Measurements from ENCODE around the gene CBLN3.

Gene CBLN3

GRCh38 chr14:24415421-24416253, 13.8 kb downstream of the CBLN3 start:
- H3K36me3 ChIP-seq (ENCODE audit: insufficient read depth, low read length): peaks cover 15% of the 10 kb centered on the region
- DNase-seq (ENCODE audit: low read depth, low spot score): no peak
- H3K9me3 ChIP-seq (ENCODE audit: low read depth, low read length): no peaks in the 10 kb centered on the region
- no peak overlapping the region for H3K27ac ChIP-seq
- H3K4me3 ChIP-seq: no peak overlapping the region
- no peak overlapping the region for H3K9ac ChIP-seq (ENCODE audit: insufficient read length)
- TF ChIP-seq POLR2AphosphoS5 (IDR thresholded peaks at IDR 0.05; ENCODE audit: borderline replicate concordance, low read depth, low read length) (no peak), FOXP2 (optimal IDR thresholded peaks at IDR 0.05; ENCODE audit: control extremely low read depth, extremely low read length, insufficient read depth) (no peak), EZH2 (IDR thresholded peaks at IDR 0.05) (no peak)

- TF ChIP-seq EZH2 (IDR thresholded peaks at IDR 0.05) (no peak), FOXP2 (optimal IDR thresholded peaks at IDR 0.05; ENCODE audit: control extremely low read depth, extremely low read length, insufficient read depth) (no peak), POLR2AphosphoS5 (IDR thresholded peaks at IDR 0.05; ENCODE audit: borderline replicate concordance, low read depth, low read length) (no peak)
- H3K9me3 ChIP-seq (ENCODE audit: low read depth, low read length): no peaks in the 10 kb centered on the region
- no peak overlapping the region for H3K4me3 ChIP-seq
- H3K36me3 ChIP-seq (ENCODE audit: insufficient read depth, low read length): peaks cover 15% of the 10 kb centered on the region
- H3K27ac ChIP-seq: no peak overlapping the region
- no peak for DNase-seq (ENCODE audit: low read depth, low spot score)
- no peak overlapping the region for H3K9ac ChIP-seq (ENCODE audit: insufficient read length)
These were observed 14.6 kb downstream of the CBLN3 start for GRCh38 chr14:24414732-24415420.

- no peak for TF ChIP-seq EZH2 (IDR thresholded peaks at IDR 0.05)
- no peak for TF ChIP-seq FOXP2 (optimal IDR thresholded peaks at IDR 0.05; ENCODE audit: control extremely low read depth, extremely low read length, insufficient read depth)
- no peak for TF ChIP-seq POLR2AphosphoS5 (IDR thresholded peaks at IDR 0.05; ENCODE audit: borderline replicate concordance, low read depth, low read length)
- no peak overlapping the region for H3K27ac ChIP-seq
- no peaks in the 10 kb centered on the region for H3K9me3 ChIP-seq (ENCODE audit: low read depth, low read length)
- H3K4me3 ChIP-seq: no peak overlapping the region
- peaks cover 15% of the 10 kb centered on the region for H3K36me3 ChIP-seq (ENCODE audit: insufficient read depth, low read length)
- H3K9ac ChIP-seq (ENCODE audit: insufficient read length): no peak overlapping the region
- no peak for DNase-seq (ENCODE audit: low read depth, low spot score)
These were observed 15.4 kb downstream of the CBLN3 start for GRCh38 chr14:24414077-24414476.

GRCh38 chr14:24411443-24412389, 17.8 kb downstream of the CBLN3 start:
- H3K36me3 ChIP-seq (ENCODE audit: insufficient read depth, low read length): peaks cover 28% of the 10 kb centered on the region
- H3K9ac ChIP-seq (ENCODE audit: insufficient read length): no peak overlapping the region
- no peak overlapping the region for H3K4me3 ChIP-seq
- no peak overlapping the region for H3K27ac ChIP-seq
- no peak for DNase-seq (ENCODE audit: low read depth, low spot score)
- H3K9me3 ChIP-seq (ENCODE audit: low read depth, low read length): no peaks in the 10 kb centered on the region
- TF ChIP-seq POLR2AphosphoS5 (IDR thresholded peaks at IDR 0.05; ENCODE audit: borderline replicate concordance, low read depth, low read length) (no peak), FOXP2 (optimal IDR thresholded peaks at IDR 0.05; ENCODE audit: control extremely low read depth, extremely low read length, insufficient read depth) (no peak), EZH2 (IDR thresholded peaks at IDR 0.05) (no peak)

GRCh38 chr14:24409956-24410355, 19.5 kb downstream of the CBLN3 start:
- TF ChIP-seq POLR2AphosphoS5 (IDR thresholded peaks at IDR 0.05; ENCODE audit: borderline replicate concordance, low read depth, low read length): no peak
- no peak for TF ChIP-seq FOXP2 (optimal IDR thresholded peaks at IDR 0.05; ENCODE audit: control extremely low read depth, extremely low read length, insufficient read depth)
- TF ChIP-seq EZH2 (IDR thresholded peaks at IDR 0.05): no peak
- no peak for DNase-seq (ENCODE audit: low read depth, low spot score)
- H3K27ac ChIP-seq: no peak overlapping the region
- no peak overlapping the region for H3K9ac ChIP-seq (ENCODE audit: insufficient read length)
- H3K4me3 ChIP-seq: no peak overlapping the region
- H3K9me3 ChIP-seq (ENCODE audit: low read depth, low read length): no peaks in the 10 kb centered on the region
- H3K36me3 ChIP-seq (ENCODE audit: insufficient read depth, low read length): peaks cover 32% of the 10 kb centered on the region

- Histone ChIP-seq H3K36me3 (ENCODE audit: insufficient read depth, low read length) (peaks cover 32% of the 10 kb centered on the region), H3K9me3 (ENCODE audit: low read depth, low read length) (no peaks in the 10 kb centered on the region), H3K4me3 (no peak overlapping the region), H3K9ac (ENCODE audit: insufficient read length) (no peak overlapping the region), H3K27ac (no peak overlapping the region)
- no peak for TF ChIP-seq FOXP2 (optimal IDR thresholded peaks at IDR 0.05; ENCODE audit: control extremely low read depth, extremely low read length, insufficient read depth)
- TF ChIP-seq POLR2AphosphoS5 (IDR thresholded peaks at IDR 0.05; ENCODE audit: borderline replicate concordance, low read depth, low read length): no peak
- TF ChIP-seq EZH2 (IDR thresholded peaks at IDR 0.05): no peak
- no peak for DNase-seq (ENCODE audit: low read depth, low spot score)
These were observed 20.3 kb downstream of the CBLN3 start for GRCh38 chr14:24409192-24409591.

- Histone ChIP-seq H3K9me3 (ENCODE audit: low read depth, low read length) (no peaks in the 10 kb centered on the region), H3K4me3 (no peak overlapping the region), H3K27ac (no peak overlapping the region), H3K9ac (ENCODE audit: insufficient read length) (no peak overlapping the region), H3K36me3 (ENCODE audit: insufficient read depth, low read length) (peaks cover 30% of the 10 kb centered on the region)
- no peak for TF ChIP-seq POLR2AphosphoS5 (IDR thresholded peaks at IDR 0.05; ENCODE audit: borderline replicate concordance, low read depth, low read length)
- no peak for TF ChIP-seq EZH2 (IDR thresholded peaks at IDR 0.05)
- TF ChIP-seq FOXP2 (optimal IDR thresholded peaks at IDR 0.05; ENCODE audit: control extremely low read depth, extremely low read length, insufficient read depth): no peak
- no peak for DNase-seq (ENCODE audit: low read depth, low spot score)
These were observed 20.7 kb downstream of the CBLN3 start for GRCh38 chr14:24408764-24409163.

All from SK-N-MC (cell line).